Measurements from ENCODE around the gene FYTTD1.

The FYTTD1 gene

GRCh38 chr3:197733042-197733441 lies 16.6 kb upstream of the FYTTD1 start:
- H3K27me3 ChIP-seq (ENCODE audit: control insufficient read depth, low read length) = no peaks in the 10 kb centered on the region
- H3K36me3 ChIP-seq (ENCODE audit: control insufficient read depth, low read length) = peaks cover 28% of the 10 kb centered on the region
- peaks cover 60% of the 10 kb centered on the region for H3K4me1 ChIP-seq (ENCODE audit: control insufficient read depth, low read length)
- H3K4me2 ChIP-seq (ENCODE audit: low read length) = no peak overlapping the region
- no peaks in the 10 kb centered on the region for H4K20me1 ChIP-seq (ENCODE audit: control insufficient read depth, insufficient read depth, low read depth, low read length)
- H3K9me3 ChIP-seq (ENCODE audit: control insufficient read depth, insufficient read depth, low read length) = no peaks in the 10 kb centered on the region
- peaks cover 78% of the 10 kb centered on the region for H3K79me2 ChIP-seq (ENCODE audit: control insufficient read depth, low read length)
- peaks cover 18% of the 10 kb centered on the region for H3F3A ChIP-seq (ENCODE audit: control insufficient read depth, insufficient read depth)
- no peaks in the 10 kb centered on the region for H3K9me2 ChIP-seq (replicated peaks; ENCODE audit: control insufficient read depth, low read length)
- TF ChIP-seq EZH2phosphoT487 (IDR thresholded peaks at IDR 0.05; ENCODE audit: borderline replicate concordance, low read length) (no peak), CTCF (IDR thresholded peaks at IDR 0.05; ENCODE audit: low read depth, low read length, poor library complexity, severe bottlenecking) (no peak)
- no peak overlapping the region for H3K4me3 ChIP-seq (ENCODE audit: low read length)
- H3K27ac ChIP-seq (ENCODE audit: low read depth, low read length) = no peak overlapping the region

GRCh38 chr3:197734667-197735318 lies 14.9 kb upstream of the FYTTD1 start:
- Histone ChIP-seq H3K27me3 (ENCODE audit: control insufficient read depth, low read length) (no peaks in the 10 kb centered on the region), H3K27ac (ENCODE audit: low read depth, low read length) (peak overlapping the region; percentile 98), H3K36me3 (ENCODE audit: control insufficient read depth, low read length) (peaks cover 28% of the 10 kb centered on the region), H4K20me1 (ENCODE audit: control insufficient read depth, insufficient read depth, low read depth, low read length) (no peaks in the 10 kb centered on the region), H3K79me2 (ENCODE audit: control insufficient read depth, low read length) (peaks cover 62% of the 10 kb centered on the region), H3K9me2 (replicated peaks; ENCODE audit: control insufficient read depth, low read length) (no peaks in the 10 kb centered on the region), H3F3A (ENCODE audit: control insufficient read depth, insufficient read depth) (peaks cover 20% of the 10 kb centered on the region), H3K4me1 (ENCODE audit: control insufficient read depth, low read length) (peaks cover 58% of the 10 kb centered on the region), H3K4me2 (ENCODE audit: low read length) (peak overlapping the region; percentile 93), H3K4me3 (ENCODE audit: low read length) (peak overlapping the region; percentile 87), H3K9me3 (ENCODE audit: control insufficient read depth, insufficient read depth, low read length) (no peaks in the 10 kb centered on the region)
- TF ChIP-seq EZH2phosphoT487 (IDR thresholded peaks at IDR 0.05; ENCODE audit: borderline replicate concordance, low read length) = no peak
- no peak for TF ChIP-seq CTCF (IDR thresholded peaks at IDR 0.05; ENCODE audit: low read depth, low read length, poor library complexity, severe bottlenecking)

GRCh38 chr3:197736010-197736490 lies 13.6 kb upstream of the FYTTD1 start:
- H3K4me2 ChIP-seq (ENCODE audit: low read length) = peak overlapping the region; percentile 93
- no peaks in the 10 kb centered on the region for H4K20me1 ChIP-seq (ENCODE audit: control insufficient read depth, insufficient read depth, low read depth, low read length)
- H3F3A ChIP-seq (ENCODE audit: control insufficient read depth, insufficient read depth) = peaks cover 20% of the 10 kb centered on the region
- H3K9me3 ChIP-seq (ENCODE audit: control insufficient read depth, insufficient read depth, low read length) = no peaks in the 10 kb centered on the region
- H3K4me1 ChIP-seq (ENCODE audit: control insufficient read depth, low read length) = peaks cover 52% of the 10 kb centered on the region
- no peak for TF ChIP-seq CTCF (IDR thresholded peaks at IDR 0.05; ENCODE audit: low read depth, low read length, poor library complexity, severe bottlenecking)
- no peak for TF ChIP-seq EZH2phosphoT487 (IDR thresholded peaks at IDR 0.05; ENCODE audit: borderline replicate concordance, low read length)
- H3K4me3 ChIP-seq (ENCODE audit: low read length) = peak overlapping the region; percentile 87
- H3K36me3 ChIP-seq (ENCODE audit: control insufficient read depth, low read length) = peaks cover 25% of the 10 kb centered on the region
- peak overlapping the region; percentile 98 for H3K27ac ChIP-seq (ENCODE audit: low read depth, low read length)
- H3K79me2 ChIP-seq (ENCODE audit: control insufficient read depth, low read length) = peaks cover 55% of the 10 kb centered on the region
- no peaks in the 10 kb centered on the region for H3K27me3 ChIP-seq (ENCODE audit: control insufficient read depth, low read length)
- no peaks in the 10 kb centered on the region for H3K9me2 ChIP-seq (replicated peaks; ENCODE audit: control insufficient read depth, low read length)
